HG03108 (cell line): ENCODE results near the gene USP40.

Experiments used
- ATAC-seq: cut with Tn5 transposase; IDR thresholded peaks from one replicate; pipeline ENCODE4 v1.9.1; 2021; ENCODE audit warnings: moderate library complexity; ENCODE audit not compliant: unreplicated experiment

The USP40 gene

GRCh38 chr2:233434666-233435330, 131.8 kb downstream of the USP40 start:
- ATAC-seq, result no peak

GRCh38 chr2:233433794-233434193, 132.8 kb downstream of the USP40 start:
- no peak for ATAC-seq

- ATAC-seq, result no peak
Observed at GRCh38 chr2:233433029-233433428, 133.6 kb downstream of the USP40 start.

- ATAC-seq, result no peak
Observed at GRCh38 chr2:233430651-233431050, 135.9 kb downstream of the USP40 start.

- no peak for ATAC-seq
Observed at GRCh38 chr2:233430081-233430480, 136.5 kb downstream of the USP40 start.

GRCh38 chr2:233429175-233429897, 137.2 kb downstream of the USP40 start:
- no peak for ATAC-seq

- no peak for ATAC-seq
Observed at GRCh38 chr2:233428438-233428837, 138.1 kb downstream of the USP40 start.

- no peak for ATAC-seq
Observed at GRCh38 chr2:233428008-233428407, 138.6 kb downstream of the USP40 start.

- no peak for ATAC-seq
Observed at GRCh38 chr2:233426619-233427342, 139.8 kb downstream of the USP40 start.
